Activated naive CD4-positive, alpha-beta T cell treated with anti-CD3 and anti-CD28 coated beads, Interleukin-2, amount 50 U/mL, for 16 hours (primary cell): ENCODE results near the gene EEF1A1.
"Not testable (repeated sequence)": the region's sequence is repeated elsewhere in the genome, so short reads cannot be mapped to it uniquely, and the experiment has no call there.

Source experiments
- DNase-seq: peaks from one replicate; pipeline ENCODE4 v3.0.0-alpha.2; 2020

The EEF1A1 gene

GRCh38 chr6:73520688-73521350 lies at the start of gene EEF1A1:
EEF1A1 (minus strand) TSS chr6:73521032; CDS start chr6:73520026, 1,006 bp downstream.
- peak; percentile 100 for DNase-seq

DNA sequence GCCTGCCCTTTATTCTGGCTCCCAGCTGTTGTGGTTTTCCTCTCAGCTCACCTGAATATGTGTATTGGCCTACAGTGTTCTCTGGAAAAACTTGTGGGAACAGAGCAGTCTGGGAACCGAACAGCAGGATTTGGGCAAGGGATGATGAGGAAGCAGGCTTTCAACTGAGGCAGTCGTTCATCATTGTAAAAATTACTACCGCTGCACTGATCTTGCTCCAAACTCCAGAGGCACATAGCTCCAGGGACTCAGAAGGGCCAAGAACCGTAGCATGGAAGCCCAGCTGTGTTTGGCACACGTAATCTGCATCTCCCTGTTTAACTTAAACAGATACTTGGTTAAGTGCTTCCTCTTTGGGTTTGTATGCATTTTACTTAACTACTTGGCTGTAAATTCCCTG lies 48.3 kb upstream of the EEF1A1 start:
- DNase-seq, result no peak

GRCh38 chr6:73566954-73567591 lies 46.2 kb upstream of the EEF1A1 start:
- DNase-seq, result no peak

GRCh38 chr6:73566486-73566871 lies 45.6 kb upstream of the EEF1A1 start:
- DNase-seq, result not testable (repeated sequence)

DNA sequence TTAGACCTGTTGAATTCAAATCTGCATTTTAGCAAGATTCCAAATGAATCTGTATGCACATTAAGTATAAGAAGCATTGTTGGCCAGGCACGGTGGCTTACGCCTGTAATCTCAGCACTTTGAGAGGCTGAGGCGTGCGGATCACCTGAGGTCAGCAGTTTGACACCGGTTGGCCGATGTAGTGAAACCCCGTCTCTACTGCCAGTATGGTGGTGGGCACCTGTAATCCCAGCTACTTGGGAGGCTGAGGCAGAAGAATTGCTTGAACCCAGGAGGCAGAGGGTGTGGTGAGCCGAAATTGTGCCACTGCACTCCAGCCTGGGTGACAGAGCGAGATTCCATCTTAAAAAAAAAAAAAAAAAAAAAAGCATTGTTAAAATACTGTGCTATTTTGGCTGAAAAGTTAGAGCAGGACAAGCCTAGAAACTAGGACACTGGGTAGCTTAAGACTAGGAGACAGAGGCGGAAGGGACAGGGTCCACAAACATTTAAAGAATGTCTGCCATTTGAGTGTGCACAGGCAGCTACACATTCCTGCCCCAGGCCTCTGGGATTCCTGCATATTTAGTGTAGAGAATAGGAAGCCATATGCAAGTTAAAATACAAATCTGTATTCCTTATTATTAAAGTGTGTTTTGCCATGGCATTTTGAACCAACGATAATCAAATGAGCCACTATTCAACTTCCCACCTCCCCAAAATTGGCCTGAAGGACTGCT lies 45.1 kb upstream of the EEF1A1 start:
- DNase-seq, result no peak

DNA sequence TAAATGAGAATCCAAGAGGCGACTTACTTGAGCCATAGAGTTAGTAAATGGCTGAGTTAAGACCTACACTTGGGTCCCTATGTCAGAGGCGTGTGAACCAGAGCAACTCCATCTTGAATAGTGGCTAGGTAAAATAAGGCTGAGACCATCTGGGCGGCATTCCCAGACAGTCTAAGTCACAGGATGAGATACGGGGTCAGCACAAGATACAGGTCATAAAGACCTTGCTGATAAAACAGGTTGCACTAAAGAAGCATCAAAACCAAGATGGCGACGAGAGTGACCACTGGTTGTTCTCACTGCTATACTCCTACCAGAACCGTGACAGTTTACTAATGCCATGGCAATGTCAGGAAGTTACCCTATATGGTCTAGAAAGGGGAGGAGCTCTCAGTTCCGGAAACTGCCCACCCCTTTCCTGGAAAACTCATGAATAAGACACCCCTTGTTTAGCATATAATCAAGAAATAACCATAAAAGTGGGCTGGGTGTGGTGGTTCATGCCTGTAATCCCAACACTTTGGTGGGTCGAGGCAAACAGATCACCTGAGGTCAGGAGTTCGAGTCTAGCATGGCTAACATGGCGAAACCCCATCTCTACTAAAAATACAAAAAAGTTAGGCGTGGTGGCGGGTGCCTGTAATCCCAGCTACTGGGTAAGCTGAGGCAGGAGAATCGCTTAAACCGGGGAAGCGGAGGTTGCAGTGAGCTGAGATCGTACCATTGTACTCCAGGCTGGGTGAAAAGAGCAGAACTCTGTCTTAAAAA lies 43.9 kb upstream of the EEF1A1 start:
- DNase-seq, result no peak

DNA sequence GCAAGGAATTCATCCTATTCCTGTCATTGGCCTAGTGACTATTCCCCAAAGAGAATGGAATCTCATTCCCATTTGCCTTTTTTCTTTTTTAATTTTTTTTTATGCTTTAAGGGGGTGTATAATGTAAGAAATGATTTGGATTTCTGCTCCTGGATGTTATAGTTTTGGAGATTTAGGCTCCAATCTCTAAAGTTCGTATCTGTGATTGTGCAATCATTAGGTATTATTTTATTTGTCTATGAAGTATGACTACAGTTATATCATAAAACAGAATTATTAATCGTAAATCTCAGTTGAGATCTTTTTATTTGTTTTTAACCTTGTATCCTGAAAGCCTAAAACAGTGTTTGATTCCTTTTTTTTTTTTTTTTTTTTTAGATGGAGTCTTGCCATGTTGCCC lies 41.7 kb upstream of the EEF1A1 start:
- no peak for DNase-seq

- DNase-seq, result no peak
These were observed 40.1 kb upstream of the EEF1A1 start for GRCh38 chr6:73560853-73561407.

GRCh38 chr6:73560182-73560732 lies 39.4 kb upstream of the EEF1A1 start:
- DNase-seq, result no peak

GRCh38 chr6:73559399-73559794 lies 38.6 kb upstream of the EEF1A1 start:
- DNase-seq, result not testable (repeated sequence)

DNA sequence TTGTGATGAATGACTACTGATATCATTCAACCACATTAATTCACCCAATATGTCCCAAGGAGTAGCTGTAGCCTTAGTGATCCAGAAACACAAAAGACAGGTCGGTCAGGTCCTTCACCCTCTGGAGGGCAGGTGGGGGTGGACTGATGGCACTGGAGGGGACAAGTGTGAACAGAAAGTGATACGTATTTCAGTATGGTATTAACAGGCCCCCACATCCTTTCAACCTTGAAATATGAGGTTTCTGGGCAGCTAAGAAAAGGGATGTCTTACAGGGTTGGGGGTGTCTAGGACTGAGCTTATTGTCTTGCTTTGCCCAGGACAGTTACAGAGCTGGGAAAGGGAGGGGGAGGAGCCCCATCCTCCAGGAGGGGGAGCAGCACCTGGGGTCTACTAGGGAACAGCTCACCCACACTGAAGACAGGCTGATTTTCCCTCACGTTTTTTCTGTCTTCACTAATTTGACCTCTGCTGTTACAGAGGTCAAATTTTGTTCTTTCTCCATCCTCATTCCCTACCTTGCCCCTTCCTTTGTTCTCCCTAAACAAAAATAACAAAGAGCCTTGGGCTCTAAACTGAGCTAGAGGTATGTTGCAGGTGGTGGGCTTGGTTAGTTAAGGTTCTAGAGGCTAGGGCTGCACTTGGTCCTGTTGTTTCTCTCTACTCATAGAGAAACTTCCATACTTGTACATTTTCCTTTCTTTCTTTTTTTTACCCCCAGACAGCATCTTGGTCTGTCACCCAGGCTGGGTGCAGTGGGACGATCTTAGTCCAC lies 38.0 kb upstream of the EEF1A1 start:
- DNase-seq, result no peak

GRCh38 chr6:73556836-73557235 lies 36.0 kb upstream of the EEF1A1 start:
- no peak for DNase-seq

DNA sequence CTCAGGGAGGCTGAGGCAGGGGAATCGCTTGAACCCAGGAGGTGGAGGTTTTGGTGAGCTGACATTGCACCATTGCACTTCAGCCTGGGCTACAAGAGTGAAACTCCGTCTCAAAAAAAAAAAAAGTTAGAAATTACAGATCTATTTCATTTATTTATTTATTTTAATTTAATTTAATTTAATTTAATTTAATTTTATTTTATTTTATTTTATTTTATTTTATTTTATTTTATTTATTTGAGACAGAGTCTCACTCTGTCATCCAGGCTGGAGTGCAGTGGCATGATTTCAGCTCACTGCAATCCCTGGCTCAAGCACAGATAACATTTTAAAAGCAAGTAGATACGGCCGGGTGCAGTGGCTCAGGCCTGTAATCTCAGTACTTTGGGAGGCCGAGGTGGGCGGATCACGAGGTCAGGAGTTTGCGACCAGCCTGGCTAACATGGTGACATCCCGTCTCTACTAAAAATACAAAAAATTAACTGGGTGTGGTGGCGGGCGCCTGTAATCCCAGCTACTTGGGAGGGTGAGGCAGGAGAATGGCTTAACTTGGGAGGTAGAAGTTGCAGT lies 34.6 kb upstream of the EEF1A1 start:
- not testable (repeated sequence) for DNase-seq

- DNase-seq, result not testable (repeated sequence)
These were observed 30.3 kb upstream of the EEF1A1 start for GRCh38 chr6:73551115-73551514.

GRCh38 chr6:73548458-73549446 lies 27.9 kb upstream of the EEF1A1 start:
- DNase-seq, result no peak

- no peak for DNase-seq
These were observed 26.2 kb upstream of the EEF1A1 start for GRCh38 chr6:73547036-73547435.

- no peak for DNase-seq
These were observed 22.1 kb upstream of the EEF1A1 start for GRCh38 chr6:73542891-73543290.

GRCh38 chr6:73542481-73542880 lies 21.6 kb upstream of the EEF1A1 start:
- not testable (repeated sequence) for DNase-seq

DNA sequence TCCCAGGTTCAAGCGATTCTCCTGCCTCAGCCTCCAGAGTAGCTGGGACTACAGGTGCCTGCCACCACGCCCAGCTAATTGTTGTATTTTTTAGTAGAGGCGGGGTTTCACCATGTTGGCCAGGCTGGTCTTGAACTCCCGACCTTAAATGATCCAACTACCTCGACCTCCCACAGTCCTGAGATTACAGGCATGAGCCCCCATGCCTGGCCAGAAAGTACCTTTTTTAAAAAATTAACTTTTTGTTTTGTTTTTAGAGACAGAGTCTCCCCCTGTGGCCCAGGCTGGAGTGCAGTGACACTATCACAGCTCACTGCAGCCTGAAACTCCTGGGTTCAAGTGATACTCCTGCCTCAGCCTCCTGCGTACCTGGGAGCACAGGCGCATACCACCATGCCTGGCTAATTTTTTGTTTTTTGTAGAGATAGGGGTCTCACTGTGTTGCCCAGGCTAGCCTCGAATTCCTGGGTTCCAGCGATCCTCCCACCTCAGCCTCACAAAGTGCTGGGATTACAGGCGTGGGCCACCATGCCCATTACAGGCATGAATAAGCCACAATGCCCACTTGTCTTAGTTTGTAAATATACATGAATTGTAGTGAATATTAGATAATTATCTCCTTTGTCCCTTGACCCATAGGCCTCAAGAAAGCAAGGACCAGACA lies 17.4 kb upstream of the EEF1A1 start:
- DNase-seq, result no peak

- no peak for DNase-seq
These were observed 16.8 kb upstream of the EEF1A1 start for GRCh38 chr6:73537677-73538076.
